HepG2 (cell line): ENCODE data around the gene MDP1. TPM values are rescaled to one million over a fixed set of nuclear protein-coding genes. Genes with fewer than 3 reads are reported as not detected.

Source experiments
- AGO2 ChIP-seq: fragments of 200-400 bp; formaldehyde crosslinking; optimal IDR thresholded peaks from 2 replicates; pipeline ENCODE3; 2017; ENCODE audit warnings: mild to moderate bottlenecking, low read depth, low read length, moderate library complexity
- CCDC6 ChIP-seq: sonication (generic); formaldehyde crosslinking; IDR thresholded peaks from 2 replicates; pipeline ENCODE4 v1.8.1; 2022; ENCODE audit warnings: mild to moderate bottlenecking, missing genetic modification reagents, moderate library complexity
- GABPA ChIP-seq, 2 experiments: IDR thresholded peaks; 2 replicates each; pipeline ENCODE4 v1.6.1; 2011 to 2016; ENCODE audit warnings: low read depth in 2 of 2, low read length in 1 of 2, missing biosample characterization in 1 of 2, missing genetic modification characterization in 1 of 2
- HNRNPK ChIP-seq: fragments of 200-400 bp; formaldehyde crosslinking; IDR thresholded peaks from 2 replicates; pipeline ENCODE4 v1.6.1; 2018; ENCODE audit warnings: low read length, low read depth, moderate library complexity, mild to moderate bottlenecking; ENCODE audit not compliant: poor library complexity, severe bottlenecking
- MIER2 ChIP-seq: IDR thresholded peaks from 2 replicates; pipeline ENCODE4 v1.6.1; 2016; ENCODE audit warnings: missing biosample characterization, missing genetic modification reagents
- RBM22 ChIP-seq: fragments of 200-400 bp; formaldehyde crosslinking; optimal IDR thresholded peaks from 2 replicates; pipeline ENCODE3; 2017; ENCODE audit warnings: mild to moderate bottlenecking, low read length, moderate library complexity
- SNAPC4 ChIP-seq: sonication (generic); formaldehyde crosslinking; IDR thresholded peaks from 2 replicates; pipeline ENCODE4 v1.4.0; 2020; ENCODE audit warnings: mild to moderate bottlenecking, missing genetic modification reagents
- SP1 ChIP-seq, 2 experiments: fragments of 450-650 bp in 1 of 2; sonication (generic) in 1 of 2; formaldehyde crosslinking in 1 of 2; IDR thresholded peaks; 2 replicates each; pipeline versions ENCODE4 v1.4.0 to v1.6.1; 2016 to 2020; ENCODE audit warnings: missing genetic modification reagents in 1 of 2
- TFE3 ChIP-seq: IDR thresholded peaks from 2 replicates; pipeline ENCODE4 v1.6.1; 2016
- ZNF276 ChIP-seq: sonication (generic); formaldehyde crosslinking; IDR thresholded peaks from 2 replicates; pipeline ENCODE4 v1.4.0; 2020; ENCODE audit warnings: mild to moderate bottlenecking, low read depth, missing genetic modification reagents
- ZNF33B ChIP-seq: sonication (generic); formaldehyde crosslinking; IDR thresholded peaks from 2 replicates; pipeline ENCODE4 v1.5.1; 2020; ENCODE audit warnings: mild to moderate bottlenecking, missing genetic modification reagents
- ZNF382 ChIP-seq: sonication (generic); formaldehyde crosslinking; IDR thresholded peaks from 2 replicates; pipeline ENCODE4 v1.5.0; 2020; ENCODE audit warnings: missing genetic modification reagents, mild to moderate bottlenecking, borderline replicate concordance
- ZNF468 ChIP-seq: sonication (generic); formaldehyde crosslinking; IDR thresholded peaks from 2 replicates; pipeline ENCODE4 v1.8.0; 2022; ENCODE audit warnings: mild to moderate bottlenecking, moderate library complexity, missing genetic modification reagents
- ZNF777 ChIP-seq: sonication (generic); formaldehyde crosslinking; IDR thresholded peaks from 2 replicates; pipeline ENCODE4 v1.4.0; 2020; ENCODE audit warnings: missing genetic modification reagents
- ZNF839 ChIP-seq: sonication (generic); formaldehyde crosslinking; IDR thresholded peaks from 2 replicates; pipeline ENCODE4 v1.4.0; 2020; ENCODE audit warnings: missing genetic modification reagents, mild to moderate bottlenecking, borderline replicate concordance
- polyA plus RNA-seq, 8 experiments: library from polyadenylated mRNA; depleted of rRNA in 3 of 8; stranded (reverse) in 7 of 8; unstranded in 1 of 8; fragments of >200 nt; fragmentation: Illumina TruSeq in 4 of 8; extraction: Trizol in 4 of 8; gene quantifications; 2 replicates each; pipeline versions ENCODE4 v1.2.1 to v1.2.3, GENCODE V29; 2011 to 2016; ENCODE audit warnings: low read depth in 4 of 8, missing spikeins in 1 of 8, mixed read lengths in 1 of 8; ENCODE audit not compliant: insufficient read depth in 1 of 8
- total RNA-seq, 5 experiments: library from RNA; depleted of rRNA; stranded (reverse); fragments of >200 nt; fragmentation: Illumina TruSeq; extraction: Trizol; gene quantifications; 2 replicates each; pipeline ENCODE4 v1.2.3, GENCODE V29; 2016; ENCODE audit warnings: low read depth in 1 of 5

The MDP1 gene
- total and polyA plus RNA-seq, 2 of the 13 experiments (the other 11 are each of a cell fraction or from before 2014, with no cell fraction given) = 44.1 to 48.7 TPM

- peak; percentile 74 for TF ChIP-seq TFE3 (CRISPR knock-in tag)
- TF ChIP-seq ZNF382 = no peak
- TF ChIP-seq ZNF468 (CRISPR knock-in tag) = peak; percentile 99
- TF ChIP-seq ZNF839 (CRISPR knock-in tag) = peak; percentile 98; the same call in 1 of the 2 replicates
- no peak for TF ChIP-seq GABPA (IDR thresholded peaks at IDR 0.05; ENCODE audit: low read depth, low read length)
- TF ChIP-seq GABPA (CRISPR knock-in tag; IDR thresholded peaks at IDR 0.05; ENCODE audit: low read depth) = no peak
- TF ChIP-seq MIER2 (CRISPR knock-in tag) = peak; percentile 86
- peak; percentile 99 for TF ChIP-seq RBM22
- peak; percentile 75 for TF ChIP-seq ZNF777 (CRISPR knock-in tag)
- TF ChIP-seq CCDC6 = no peak
- TF ChIP-seq ZNF276 (CRISPR knock-in tag) = peak; percentile 96
- peak; percentile 100 for TF ChIP-seq AGO2
- peak; percentile 55 for TF ChIP-seq HNRNPK
- TF ChIP-seq SNAPC4 = peak; percentile 96
- TF ChIP-seq SP1 (IDR thresholded peaks at IDR 0.05) = no peak
- TF ChIP-seq SP1 (CRISPR knock-in tag; IDR thresholded peaks at IDR 0.05) = peak; percentile 90
- TF ChIP-seq ZNF33B (CRISPR knock-in tag) = no peak
Observed at GRCh38 chr14:24215495-24216344, at the start of gene MDP1 (continued).
